Upper lobe of right lung (tissue), 1 donor: ENCODE results near the gene TMEM269. TPM values are rescaled to one million over a fixed set of nuclear protein-coding genes. Genes with fewer than 3 reads are reported as not detected.
A peak's percentile ranks its signal among the peaks of the same experiment; 100 is the strongest.
"Not testable (repeated sequence)": the region's sequence is repeated elsewhere in the genome, so short reads cannot be mapped to it uniquely, and the experiment has no call there.

Source experiments
- ATAC-seq: fragments of 200-7000 bp; cut with Tn5 transposase; one replicate; pipeline ENCODE4 v1.9.1; 2020; ENCODE audit warnings: mild to moderate bottlenecking, moderate library complexity
- DNase-seq: peaks from one replicate; pipeline ENCODE4 v3.0.0-alpha.2; 2020
- H3K27ac ChIP-seq: fragments of 200-600 bp; one replicate; pipeline ENCODE4 v1.8.0; 2022
- H3K27me3 ChIP-seq: fragments of 200-600 bp; one replicate; pipeline ENCODE4 v1.8.0; 2022; ENCODE audit warnings: mild to moderate bottlenecking
- H3K36me3 ChIP-seq: fragments of 200-600 bp; one replicate; pipeline ENCODE4 v1.8.0; 2022
- H3K4me1 ChIP-seq: fragments of 200-600 bp; one replicate; pipeline ENCODE4 v1.8.0; 2022
- H3K4me3 ChIP-seq: fragments of 200-600 bp; one replicate; pipeline ENCODE4 v1.8.0; 2022; ENCODE audit warnings: mild to moderate bottlenecking
- H3K9me3 ChIP-seq: fragments of 200-600 bp; one replicate; pipeline ENCODE4 v1.8.0; 2022
- CTCF ChIP-seq: fragments of 200-600 bp; IDR thresholded peaks from one replicate; pipeline ENCODE4 v1.8.0; 2022; ENCODE audit warnings: antibody characterized with exemption
- intact Hi-C: fragments of 100-400 bp; cut with DNase I; formaldehyde crosslinking; loops from one replicate; pipeline ENCODE4 v1.11.0; 2022
- total RNA-seq: library from RNA; stranded (reverse); fragmentation: NEBNext Ultra II Directional; extraction: Animal tissue kit (Norgen Biotek cat#: 25700); gene quantifications from one replicate; pipeline ENCODE4 v1.2.1, GENCODE V29; 2021
- donor health status: DM: no; HTN: yes; CAD: no; lungs with severe emphysema.

TMEM269 gene
- total RNA-seq, 1 donor from 2014 or later = not detected

GRCh38 chr1:42750041-42750440, 34.8 kb upstream of the TMEM269 start:
- Histone ChIP-seq H3K36me3 (peaks cover 68% of the 10 kb centered on the region), H3K4me1 (no peaks in the 10 kb centered on the region), H3K9me3 (no peaks in the 10 kb centered on the region), H3K4me3 (no peak overlapping the region), H3K27me3 (no peaks in the 10 kb centered on the region), H3K27ac (no peak overlapping the region)
- peak; percentile 34 for DNase-seq
- ATAC-seq = no peak
- intact Hi-C loops = no loop called here
- no peak for TF ChIP-seq CTCF

DNA sequence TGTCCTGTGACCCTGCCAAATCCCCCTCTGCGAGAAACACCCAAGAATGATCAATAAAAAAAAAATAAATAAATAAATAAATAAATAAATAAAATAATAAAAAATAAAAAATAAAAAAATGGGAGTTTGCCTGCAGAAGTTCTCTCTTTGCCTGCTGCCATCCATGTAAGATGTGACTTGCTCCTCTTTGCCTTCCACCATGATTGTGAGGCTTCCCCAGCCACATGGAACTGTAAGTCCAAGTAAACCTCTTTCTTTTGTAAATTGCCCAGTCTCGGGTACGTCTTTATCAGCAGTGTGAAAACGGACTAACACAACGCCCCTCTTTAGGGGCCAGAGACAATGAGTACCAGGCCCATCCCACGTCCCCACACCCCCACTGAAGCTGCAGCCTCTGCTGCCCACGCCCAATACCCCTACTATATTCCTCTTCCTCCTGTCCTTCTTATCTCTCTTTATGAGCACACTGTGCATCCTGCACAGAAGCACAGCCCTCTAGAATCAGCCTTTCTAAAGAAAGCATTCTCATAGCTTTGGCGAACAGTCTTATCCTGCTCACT, 33.2 kb upstream of the TMEM269 start:
- H3K4me3 ChIP-seq, H3K27me3 ChIP-seq, H3K27ac ChIP-seq, H3K4me1 ChIP-seq, H3K9me3 ChIP-seq, intact Hi-C loops, DNase-seq, ATAC-seq: not testable (repeated sequence)
- H3K36me3 ChIP-seq = peaks cover 76% of the 10 kb centered on the region

DNA sequence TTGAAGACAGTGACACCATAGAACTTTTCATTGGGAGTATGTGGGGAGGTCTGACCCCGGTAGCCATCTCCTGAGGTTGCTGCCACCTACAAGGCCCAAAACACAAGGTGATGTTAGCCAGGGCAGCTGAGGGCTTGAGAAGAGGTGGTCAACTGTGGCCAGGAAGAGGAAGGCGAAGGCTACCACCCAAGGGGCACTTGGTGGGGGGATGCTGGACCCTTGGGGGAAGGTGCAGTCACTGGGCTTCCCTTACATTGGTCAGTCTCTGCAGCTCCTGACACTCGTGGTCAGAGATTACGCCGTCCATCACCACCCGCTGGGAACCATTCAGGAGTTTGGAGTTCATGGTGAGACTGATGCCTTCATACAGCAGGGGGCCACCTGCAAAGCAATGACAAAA, 32.5 kb upstream of the TMEM269 start:
- DNase-seq (no peak), ATAC-seq (no peak)
- H3K4me1 ChIP-seq = no peaks in the 10 kb centered on the region
- intact Hi-C loops = no loop called here
- no peak overlapping the region for H3K27ac ChIP-seq
- peaks cover 79% of the 10 kb centered on the region for H3K36me3 ChIP-seq
- H3K4me3 ChIP-seq = no peak overlapping the region
- no peaks in the 10 kb centered on the region for H3K27me3 ChIP-seq
- H3K9me3 ChIP-seq = no peaks in the 10 kb centered on the region
- TF ChIP-seq CTCF = no peak

DNA sequence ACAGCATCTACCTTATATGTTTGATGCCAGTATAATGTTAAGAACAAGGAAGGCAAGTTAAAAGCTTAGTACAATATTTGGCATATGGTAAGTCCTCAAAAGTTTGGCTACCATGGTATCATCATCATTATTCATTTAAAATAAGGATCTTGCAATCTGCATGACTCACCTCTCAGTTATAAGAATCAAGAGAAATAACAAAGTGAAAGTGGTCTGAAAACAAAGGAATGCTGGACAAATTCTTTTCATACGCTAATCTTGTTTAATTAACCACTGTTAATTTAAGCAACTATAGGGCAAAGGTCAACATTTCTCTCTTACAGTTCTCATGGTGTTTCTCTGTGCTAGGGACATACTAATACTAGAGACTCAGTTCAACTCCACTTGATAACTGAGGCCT, 31.7 kb upstream of the TMEM269 start:
- no peak overlapping the region for H3K4me3 ChIP-seq
- no peak for ATAC-seq
- no peak for TF ChIP-seq CTCF
- intact Hi-C loops = no loop called here
- H3K4me1 ChIP-seq = no peaks in the 10 kb centered on the region
- H3K9me3 ChIP-seq = no peaks in the 10 kb centered on the region
- H3K27me3 ChIP-seq = no peaks in the 10 kb centered on the region
- DNase-seq = no peak
- peaks cover 80% of the 10 kb centered on the region for H3K36me3 ChIP-seq
- H3K27ac ChIP-seq = no peak overlapping the region

DNA sequence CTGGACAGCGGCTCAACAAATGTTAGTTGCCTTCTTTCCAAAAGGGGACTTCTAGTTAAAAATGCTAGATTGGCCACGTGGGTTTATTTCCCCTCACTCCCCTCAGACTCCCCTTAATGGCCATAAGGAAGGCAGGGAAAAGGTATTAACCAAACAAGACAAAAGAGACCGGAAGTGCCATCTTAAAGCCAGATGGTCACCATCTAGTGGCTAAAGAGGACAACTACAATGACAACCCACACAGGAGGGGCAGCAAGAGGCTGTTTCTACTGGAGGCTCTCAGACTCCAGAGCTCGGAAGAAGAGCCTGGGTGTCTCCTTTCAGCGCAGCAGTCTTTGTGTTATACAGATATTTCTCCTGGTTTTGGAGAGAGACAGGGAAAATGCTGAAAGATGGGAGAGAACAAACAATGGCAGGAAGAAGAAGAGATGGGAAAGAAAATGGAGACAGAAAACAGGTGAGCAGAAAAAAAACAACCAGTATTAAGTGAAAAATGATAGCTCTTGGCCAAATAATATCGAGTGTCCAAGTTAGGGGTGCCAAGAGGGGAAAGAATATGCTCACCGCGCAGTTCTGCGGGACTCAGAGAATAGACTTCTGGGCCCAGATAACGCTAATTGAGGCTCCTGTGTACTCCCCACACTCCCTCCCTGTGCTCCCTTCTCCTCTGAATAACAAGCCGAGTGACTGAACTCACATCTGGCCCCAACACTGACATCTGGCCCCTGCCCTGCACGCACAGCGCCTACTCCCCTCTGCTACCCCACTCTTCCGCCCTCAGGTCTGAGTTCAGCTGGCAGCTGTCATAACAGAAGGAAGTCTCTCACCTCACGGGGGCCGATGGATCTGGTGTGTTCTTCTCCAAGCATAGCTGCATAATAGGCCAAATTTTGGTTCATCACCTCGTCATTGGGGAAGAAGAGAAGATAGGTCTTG, 27.6 kb upstream of the TMEM269 start:
- no peaks in the 10 kb centered on the region for H3K9me3 ChIP-seq
- peak; percentile 64 for TF ChIP-seq CTCF
- ATAC-seq (peak; percentile 88), DNase-seq (no peak)
- intact Hi-C loops = no loop called here
- peaks cover 87% of the 10 kb centered on the region for H3K36me3 ChIP-seq
- no peak overlapping the region for H3K27ac ChIP-seq
- H3K4me1 ChIP-seq = no peaks in the 10 kb centered on the region
- H3K27me3 ChIP-seq = no peaks in the 10 kb centered on the region
- H3K4me3 ChIP-seq = no peak overlapping the region

- Histone ChIP-seq H3K4me1 (no peaks in the 10 kb centered on the region), H3K27me3 (no peaks in the 10 kb centered on the region), H3K36me3 (peaks cover 81% of the 10 kb centered on the region), H3K4me3 (no peak overlapping the region), H3K9me3 (no peaks in the 10 kb centered on the region), H3K27ac (no peak overlapping the region)
- no peak for DNase-seq
- no peak for TF ChIP-seq CTCF
- no peak for ATAC-seq
- intact Hi-C loops = no loop called here
These were observed 26.9 kb upstream of the TMEM269 start for GRCh38 chr1:42757892-42758275.
